Ishikawa (cell line): ENCODE data around the gene ATP2B2.

Experiments used
- CEBPB ChIP-seq: IDR thresholded peaks from 2 replicates; pipeline ENCODE4 v1.6.1; 2012
- CREB1 ChIP-seq: IDR thresholded peaks from 2 replicates; pipeline ENCODE4 v1.6.1; 2012; ENCODE audit warnings: low read depth
- EP300 ChIP-seq: IDR thresholded peaks from 2 replicates; pipeline ENCODE4 v1.6.1; 2012; ENCODE audit warnings: borderline replicate concordance
- RAD21 ChIP-seq: IDR thresholded peaks from 2 replicates; pipeline ENCODE4 v1.6.1; 2012; ENCODE audit warnings: low read depth
- USF1 ChIP-seq: IDR thresholded peaks from 2 replicates; pipeline ENCODE4 v1.6.1; 2012
- YY1 ChIP-seq: IDR thresholded peaks from 2 replicates; pipeline ENCODE4 v1.6.1; 2012; ENCODE audit warnings: low read depth

GRCh38 chr3:10341901-10342398 is 163.4 kb downstream of the ATP2B2 start:
- no peak for TF ChIP-seq CREB1
- no peak for TF ChIP-seq RAD21
- no peak for TF ChIP-seq USF1
- no peak for TF ChIP-seq EP300
- no peak for TF ChIP-seq YY1
- no peak for TF ChIP-seq CEBPB
